ENCODE results near the gene PTPN9.

Gene PTPN9

GRCh38 chr15:75606711-75607699 is 27.9 kb upstream of the PTPN9 start:
- no peak for TF ChIP-seq CTCF (conservative IDR thresholded peaks at IDR 0.05; ENCODE audit: low read depth, low read length)
- no peak for DNase-seq (ENCODE audit: low read depth)
- no peak overlapping the region for H3K4me3 ChIP-seq (ENCODE audit: low read length)

GRCh38 chr15:75606026-75606425 is 26.9 kb upstream of the PTPN9 start:
- H3K4me3 ChIP-seq (ENCODE audit: low read length) = no peak overlapping the region
- no peak for DNase-seq (ENCODE audit: low read depth)
- TF ChIP-seq CTCF (conservative IDR thresholded peaks at IDR 0.05; ENCODE audit: low read depth, low read length) = no peak

GRCh38 chr15:75599401-75599800 is 20.3 kb upstream of the PTPN9 start:
- H3K4me3 ChIP-seq (ENCODE audit: low read length) = no peak overlapping the region
- no peak for DNase-seq (ENCODE audit: low read depth)
- no peak for TF ChIP-seq CTCF (conservative IDR thresholded peaks at IDR 0.05; ENCODE audit: low read depth, low read length)

- DNase-seq (ENCODE audit: low read depth) = no peak
- TF ChIP-seq CTCF (conservative IDR thresholded peaks at IDR 0.05; ENCODE audit: low read depth, low read length) = no peak
- no peak overlapping the region for H3K4me3 ChIP-seq (ENCODE audit: low read length)
These were observed 19.2 kb upstream of the PTPN9 start for GRCh38 chr15:75598361-75598760.

- peak; percentile 51 for TF ChIP-seq CTCF (conservative IDR thresholded peaks at IDR 0.05; ENCODE audit: low read depth, low read length)
- H3K4me3 ChIP-seq (ENCODE audit: low read length) = no peak overlapping the region
- no peak for DNase-seq (ENCODE audit: low read depth)
These were observed 18.7 kb upstream of the PTPN9 start for GRCh38 chr15:75597667-75598341.

- no peak overlapping the region for H3K4me3 ChIP-seq (ENCODE audit: low read length)
- DNase-seq (ENCODE audit: low read depth) = no peak
- TF ChIP-seq CTCF (conservative IDR thresholded peaks at IDR 0.05; ENCODE audit: low read depth, low read length) = no peak
These were observed 17.7 kb upstream of the PTPN9 start for GRCh38 chr15:75596703-75597345.
